HepG2 (cell line): ENCODE results near the gene REPIN1. TPM values are rescaled to one million over a fixed set of nuclear protein-coding genes. Genes with fewer than 3 reads are reported as not detected.
A peak's percentile ranks its signal among the peaks of the same experiment; 100 is the strongest.

ENCODE experiments used
- HES4 ChIP-seq: sonication (generic); formaldehyde crosslinking; IDR thresholded peaks from 2 replicates; pipeline ENCODE4 v1.9.0; 2021; ENCODE audit warnings: mild to moderate bottlenecking, missing genetic modification reagents, borderline replicate concordance
- HNF4A ChIP-seq: sonication (generic); formaldehyde crosslinking; IDR thresholded peaks from 2 replicates; pipeline ENCODE4 v1.4.0; 2020; ENCODE audit warnings: missing genetic modification reagents
- SKIL ChIP-seq: sonication (generic); formaldehyde crosslinking; IDR thresholded peaks from 2 replicates; pipeline ENCODE4 v1.8.0; 2022; ENCODE audit warnings: missing genetic modification reagents, mild to moderate bottlenecking, moderate library complexity, borderline replicate concordance
- SSRP1 ChIP-seq: IDR thresholded peaks from 2 replicates; pipeline ENCODE4 v1.6.1; 2016; ENCODE audit warnings: control low read depth
- STAG1 ChIP-seq: sonication (generic); formaldehyde crosslinking; IDR thresholded peaks from 2 replicates; pipeline ENCODE4 v1.4.0; 2020; ENCODE audit warnings: missing genetic modification reagents
- ZFX ChIP-seq: sonication (generic); formaldehyde crosslinking; IDR thresholded peaks from 2 replicates; pipeline ENCODE4 v1.4.0; 2020; ENCODE audit warnings: mild to moderate bottlenecking, low read depth, missing genetic modification reagents, moderate library complexity
- ZNF550 ChIP-seq: sonication (generic); formaldehyde crosslinking; IDR thresholded peaks from 2 replicates; pipeline ENCODE4 v1.4.0; 2020; ENCODE audit warnings: mild to moderate bottlenecking, missing genetic modification reagents, borderline replicate concordance
- ZNF7 ChIP-seq: IDR thresholded peaks from 2 replicates; pipeline ENCODE4 v1.6.1; 2016; ENCODE audit warnings: missing biosample characterization, missing genetic modification reagents
- ZNF784 ChIP-seq: sonication (generic); formaldehyde crosslinking; IDR thresholded peaks from 2 replicates; pipeline ENCODE4 v1.5.1; 2020; ENCODE audit warnings: missing genetic modification reagents, mild to moderate bottlenecking, borderline replicate concordance
- ZNF878 ChIP-seq: sonication (generic); formaldehyde crosslinking; IDR thresholded peaks from 2 replicates; pipeline ENCODE4 v1.8.1; 2023; ENCODE audit warnings: mild to moderate bottlenecking, missing genetic modification reagents, moderate library complexity
- ZXDC ChIP-seq: sonication (generic); formaldehyde crosslinking; IDR thresholded peaks from 2 replicates; pipeline ENCODE4 v1.5.0; 2020; ENCODE audit warnings: mild to moderate bottlenecking, missing genetic modification reagents
- polyA plus RNA-seq, 8 experiments: library from polyadenylated mRNA; depleted of rRNA in 3 of 8; stranded (reverse) in 7 of 8; unstranded in 1 of 8; fragments of >200 nt; fragmentation: Illumina TruSeq in 4 of 8; extraction: Trizol in 4 of 8; gene quantifications; 2 replicates each; pipeline versions ENCODE4 v1.2.1 to v1.2.3, GENCODE V29; 2011 to 2016; ENCODE audit warnings: low read depth in 4 of 8, missing spikeins in 1 of 8, mixed read lengths in 1 of 8; ENCODE audit not compliant: insufficient read depth in 1 of 8
- total RNA-seq, 5 experiments: library from RNA; depleted of rRNA; stranded (reverse); fragments of >200 nt; fragmentation: Illumina TruSeq; extraction: Trizol; gene quantifications; 2 replicates each; pipeline ENCODE4 v1.2.3, GENCODE V29; 2016; ENCODE audit warnings: low read depth in 1 of 5
- TF ChIP-seq, protein P1 (sequence below): sonication (generic); formaldehyde crosslinking; IDR thresholded peaks from 2 replicates; pipeline ENCODE4 v1.4.0; 2020; ENCODE audit warnings: missing genetic modification reagents
- TF ChIP-seq, protein P2 (sequence below): sonication (generic); formaldehyde crosslinking; IDR thresholded peaks from 2 replicates; pipeline ENCODE4 v1.4.0; 2020; ENCODE audit warnings: missing genetic modification reagents; ENCODE audit errors: not compliant biosample characterization
- TF ChIP-seq, protein P3 (sequence below): IDR thresholded peaks from 2 replicates; pipeline ENCODE4 v1.6.1; 2016; ENCODE audit warnings: missing compliant biosample characterization, missing genetic modification reagents, borderline replicate concordance

Gene REPIN1
- total and polyA plus RNA-seq, 2 of the 13 experiments (the other 11 are each of a cell fraction or from before 2014, with no cell fraction given): 69.9 to 108 TPM

DNA sequence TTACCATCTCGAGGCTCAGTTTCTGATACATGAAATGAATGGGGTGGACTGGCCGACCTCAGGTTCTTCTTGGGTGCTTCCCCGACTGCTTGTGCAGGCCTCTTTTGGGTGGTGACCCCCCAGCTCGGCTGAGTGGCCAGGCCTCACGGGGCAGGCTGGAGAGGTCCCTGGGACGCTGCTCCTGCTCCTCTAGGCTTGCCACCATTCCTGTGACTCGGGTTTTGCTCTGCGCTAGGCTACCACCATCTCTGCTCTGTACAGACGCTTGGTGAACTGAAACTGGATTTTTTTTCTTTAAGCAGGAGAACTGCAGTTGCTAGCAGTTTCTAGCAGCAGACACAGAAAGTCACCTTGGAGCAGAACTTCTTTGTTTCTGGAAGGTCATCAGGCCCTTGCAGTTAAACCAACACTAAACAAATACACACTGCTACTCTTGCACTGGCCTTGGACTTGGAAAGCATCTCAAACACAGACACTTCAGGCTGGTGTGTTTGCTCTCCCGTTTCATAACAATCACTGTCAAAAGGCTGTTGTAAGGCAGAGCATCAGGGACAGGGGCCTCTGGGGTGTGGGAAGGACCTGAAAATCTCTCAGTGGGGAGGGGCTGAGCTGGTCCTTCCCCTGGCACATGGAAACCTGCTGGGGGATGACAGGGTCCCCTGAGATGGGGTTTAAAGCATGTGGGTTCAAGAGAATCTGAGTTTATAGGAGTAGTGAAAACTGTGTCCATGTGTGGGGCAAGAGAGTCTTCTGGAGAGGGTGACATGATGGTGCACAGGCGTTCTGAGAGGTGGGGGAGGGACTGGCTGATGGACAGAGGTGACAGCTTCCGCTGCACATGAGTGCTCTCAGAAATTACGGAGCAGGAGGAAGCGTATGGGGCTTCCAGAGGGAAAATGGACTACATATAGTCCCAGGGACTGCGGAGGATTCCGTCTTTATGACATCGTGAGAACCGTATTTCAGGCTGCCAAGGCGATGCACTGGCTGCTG lies 46.8 kb downstream of the REPIN1 start (continued):
- TF ChIP-seq ZXDC (CRISPR knock-in tag) (0 out of 2 replicates have a peak, but pooled peaks have one; percentile 69), ZNF878 (CRISPR knock-in tag) (0 out of 2 replicates have a peak, but pooled peaks have one; percentile 42), SSRP1 (no peak), STAG1 (CRISPR knock-in tag) (no peak), SKIL (CRISPR knock-in tag) (peak; percentile 98), HES4 (CRISPR knock-in tag) (no peak), ZNF550 (CRISPR knock-in tag) (no peak), ZFX (CRISPR knock-in tag) (peak; percentile 45; the same call in 1 of the 2 replicates), ZNF7 (CRISPR knock-in tag) (no peak), HNF4A (CRISPR knock-in tag) (peak; percentile 74), ZNF784 (CRISPR knock-in tag) (peak; percentile 53; the same call in 1 of the 2 replicates)
- TF ChIP-seq, protein P1, sequence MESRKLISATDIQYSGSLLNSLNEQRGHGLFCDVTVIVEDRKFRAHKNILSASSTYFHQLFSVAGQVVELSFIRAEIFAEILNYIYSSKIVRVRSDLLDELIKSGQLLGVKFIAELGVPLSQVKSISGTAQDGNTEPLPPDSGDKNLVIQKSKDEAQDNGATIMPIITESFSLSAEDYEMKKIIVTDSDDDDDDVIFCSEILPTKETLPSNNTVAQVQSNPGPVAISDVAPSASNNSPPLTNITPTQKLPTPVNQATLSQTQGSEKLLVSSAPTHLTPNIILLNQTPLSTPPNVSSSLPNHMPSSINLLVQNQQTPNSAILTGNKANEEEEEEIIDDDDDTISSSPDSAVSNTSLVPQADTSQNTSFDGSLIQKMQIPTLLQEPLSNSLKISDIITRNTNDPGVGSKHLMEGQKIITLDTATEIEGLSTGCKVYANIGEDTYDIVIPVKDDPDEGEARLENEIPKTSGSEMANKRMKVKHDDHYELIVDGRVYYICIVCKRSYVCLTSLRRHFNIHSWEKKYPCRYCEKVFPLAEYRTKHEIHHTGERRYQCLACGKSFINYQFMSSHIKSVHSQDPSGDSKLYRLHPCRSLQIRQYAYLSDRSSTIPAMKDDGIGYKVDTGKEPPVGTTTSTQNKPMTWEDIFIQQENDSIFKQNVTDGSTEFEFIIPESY (CRISPR knock-in tag): peak; percentile 44; the same call in 1 of the 2 replicates
- TF ChIP-seq, protein P2, sequence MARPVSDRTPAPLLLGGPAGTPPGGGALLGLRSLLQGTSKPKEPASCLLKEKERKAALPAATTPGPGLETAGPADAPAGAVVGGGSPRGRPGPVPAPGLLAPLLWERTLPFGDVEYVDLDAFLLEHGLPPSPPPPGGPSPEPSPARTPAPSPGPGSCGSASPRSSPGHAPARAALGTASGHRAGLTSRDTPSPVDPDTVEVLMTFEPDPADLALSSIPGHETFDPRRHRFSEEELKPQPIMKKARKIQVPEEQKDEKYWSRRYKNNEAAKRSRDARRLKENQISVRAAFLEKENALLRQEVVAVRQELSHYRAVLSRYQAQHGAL: no peak
- TF ChIP-seq, protein P3, sequence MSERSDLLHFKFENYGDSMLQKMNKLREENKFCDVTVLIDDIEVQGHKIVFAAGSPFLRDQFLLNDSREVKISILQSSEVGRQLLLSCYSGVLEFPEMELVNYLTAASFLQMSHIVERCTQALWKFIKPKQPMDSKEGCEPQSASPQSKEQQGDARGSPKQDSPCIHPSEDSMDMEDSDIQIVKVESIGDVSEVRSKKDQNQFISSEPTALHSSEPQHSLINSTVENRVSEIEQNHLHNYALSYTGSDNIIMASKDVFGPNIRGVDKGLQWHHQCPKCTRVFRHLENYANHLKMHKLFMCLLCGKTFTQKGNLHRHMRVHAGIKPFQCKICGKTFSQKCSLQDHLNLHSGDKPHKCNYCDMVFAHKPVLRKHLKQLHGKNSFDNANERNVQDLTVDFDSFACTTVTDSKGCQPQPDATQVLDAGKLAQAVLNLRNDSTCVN (CRISPR knock-in tag): 0 out of 2 replicates have a peak, but pooled peaks have one; percentile 15
